NCI-H526 (cell line): ENCODE results near the gene KLHL29.
A peak's percentile ranks its signal among the peaks of the same experiment; 100 is the strongest.

Source experiments
- DNase-seq, 2 experiments: peaks; one replicate each; lab custom pipeline; 2025; lab: John Stamatoyannopoulos, UW

The KLHL29 gene

GRCh38 chr2:23495661-23496114, 110.7 kb downstream of the KLHL29 start:
- DNase-seq, result no peak

DNA sequence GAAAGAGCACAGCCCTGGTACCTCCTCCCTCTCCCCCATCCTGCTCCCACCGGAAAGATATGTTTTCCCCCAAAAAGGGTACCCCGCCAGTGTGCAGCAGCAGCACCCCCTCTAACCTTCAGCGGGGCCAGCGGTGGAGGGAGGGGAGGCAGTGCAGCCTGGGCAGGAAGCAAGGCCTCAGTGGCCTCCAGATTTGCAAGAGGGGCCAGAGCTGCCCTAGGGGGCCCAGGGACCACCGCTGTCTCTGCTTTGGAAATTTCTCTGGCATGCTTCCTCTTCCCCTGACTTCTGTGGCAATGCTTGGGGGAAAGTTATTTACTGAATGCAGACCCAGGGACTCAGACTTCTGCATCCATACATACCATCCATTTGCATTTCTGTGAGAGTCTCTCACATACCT, 111.5 kb downstream of the KLHL29 start:
- DNase-seq, result no peak

DNA sequence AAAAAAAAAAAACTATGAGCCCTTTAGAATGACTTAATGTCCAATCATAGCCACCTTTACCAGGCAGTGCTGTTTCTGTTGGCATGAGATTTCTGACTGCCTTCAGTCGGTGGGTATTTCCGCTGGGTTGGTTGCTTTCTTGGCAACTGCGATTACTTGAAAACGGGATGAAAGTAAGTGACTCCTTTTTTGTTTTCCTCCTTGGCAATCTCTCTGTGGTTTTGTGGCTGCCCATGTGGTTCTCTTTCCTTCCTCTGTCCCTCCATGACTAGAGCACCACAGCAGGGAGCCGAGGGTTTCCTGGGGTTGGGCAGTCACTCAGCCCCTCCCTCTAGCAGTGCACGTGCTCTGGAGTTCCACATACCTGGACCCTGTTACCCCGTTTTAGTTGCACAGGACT, 112.1 kb downstream of the KLHL29 start:
- DNase-seq, result no peak

DNA sequence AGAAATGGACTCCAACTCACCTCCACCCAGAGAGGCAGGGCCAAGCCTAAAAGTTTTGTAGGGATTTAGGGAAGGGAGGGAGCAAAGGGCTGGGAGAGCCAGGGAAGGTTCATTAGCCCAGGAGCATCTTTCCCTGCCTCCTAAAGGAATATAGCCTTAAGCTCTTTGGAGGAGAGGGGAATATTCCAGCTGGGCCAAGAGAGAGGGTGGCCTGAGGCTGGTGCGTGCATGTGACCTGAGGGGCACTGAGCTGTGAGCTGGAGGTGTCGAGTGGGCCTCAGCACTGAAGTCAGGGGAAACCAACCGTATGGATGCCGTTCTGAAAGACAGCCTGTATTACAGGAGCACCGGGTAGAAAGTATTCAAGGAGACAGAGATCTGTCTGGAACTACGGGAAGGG, 112.6 kb downstream of the KLHL29 start:
- DNase-seq, result no peak

DNA sequence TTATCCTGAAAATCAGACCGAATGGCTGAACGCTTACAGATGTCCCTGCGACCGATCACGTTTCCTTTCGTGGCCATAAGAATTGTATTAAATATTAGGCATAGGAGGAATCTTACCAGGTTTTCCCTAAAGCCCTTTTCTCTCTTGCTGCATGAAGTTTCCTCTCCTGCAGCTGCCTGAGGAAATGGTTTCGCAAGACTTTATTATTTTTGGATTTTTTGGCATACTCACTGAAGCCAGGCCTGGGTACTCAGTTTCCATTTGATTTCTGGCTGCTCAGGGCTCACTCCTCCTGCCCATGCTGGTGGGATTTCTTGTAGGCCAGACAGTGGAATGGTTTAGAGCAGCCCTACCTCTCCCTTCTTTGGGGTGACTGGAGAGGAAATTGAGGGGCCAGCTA, 114.0 kb downstream of the KLHL29 start:
- no peak for DNase-seq

GRCh38 chr2:23499439-23499838, 114.5 kb downstream of the KLHL29 start:
- DNase-seq, result no peak

DNA sequence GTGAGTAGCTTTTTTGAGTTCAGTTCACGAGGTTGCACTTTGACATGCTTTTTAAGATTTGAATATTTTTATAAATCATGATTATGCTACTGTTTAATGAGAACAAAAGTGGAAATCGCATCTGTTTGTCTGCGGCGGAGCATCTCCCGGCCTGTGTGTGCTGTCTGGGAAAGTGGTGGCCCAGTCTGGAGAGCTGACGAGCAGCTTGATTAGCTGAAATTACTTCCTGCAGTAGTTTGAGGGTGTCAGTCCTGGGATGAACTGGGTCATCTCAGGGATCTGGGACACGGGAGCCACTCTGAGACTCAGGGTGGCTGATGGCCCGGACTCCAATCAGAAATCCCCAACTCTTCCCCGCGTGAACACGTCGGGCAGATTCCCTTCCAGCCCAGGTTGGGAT, 115.9 kb downstream of the KLHL29 start:
- no peak for DNase-seq

- peak; percentile 76 to 89 for DNase-seq
Observed at GRCh38 chr2:23502096-23502495, 117.1 kb downstream of the KLHL29 start.

DNA sequence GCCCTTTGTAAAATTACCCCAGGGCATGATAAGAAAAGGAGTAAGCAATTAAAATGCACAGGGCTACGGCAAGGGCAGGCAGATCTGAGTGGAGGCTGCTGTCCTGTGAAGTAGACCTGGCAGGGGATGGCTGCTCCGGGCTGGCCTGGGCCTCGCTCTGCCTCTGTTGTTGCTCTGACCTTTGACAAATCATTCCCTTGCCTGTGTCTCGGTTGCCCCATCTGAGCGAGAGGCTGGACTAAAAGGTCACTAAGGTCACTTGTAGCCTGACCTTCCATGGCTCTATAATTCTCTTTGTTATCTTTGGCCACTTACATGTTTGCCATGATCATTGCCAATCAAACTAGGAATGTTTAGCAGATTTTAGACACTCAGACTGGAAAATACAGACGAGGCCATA, 118.1 kb downstream of the KLHL29 start:
- DNase-seq, result peak; percentile 13 to 47

- DNase-seq, result peak; percentile 62 to 79
Observed at GRCh38 chr2:23503682-23504081, 118.7 kb downstream of the KLHL29 start.

DNA sequence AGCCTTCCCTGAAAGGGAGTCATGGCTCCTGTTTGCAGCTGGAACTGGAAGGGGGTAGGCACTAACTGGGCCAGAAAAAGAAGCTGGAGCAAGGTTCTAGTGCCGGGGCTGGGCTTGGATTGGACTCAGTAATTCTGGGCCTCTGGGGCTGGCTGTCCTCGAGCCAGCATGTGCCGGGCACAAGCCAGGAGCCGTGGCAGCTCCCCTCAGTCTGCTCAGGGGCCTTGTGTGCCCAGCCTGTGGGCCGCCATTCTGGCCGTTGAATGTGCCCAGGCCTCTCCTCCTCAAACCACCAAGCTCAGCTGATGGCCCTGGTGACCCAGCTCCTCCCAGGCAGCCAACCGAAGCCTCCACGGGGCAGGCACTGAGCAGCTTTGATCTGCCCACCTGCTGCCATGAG, 119.6 kb downstream of the KLHL29 start:
- no peak for DNase-seq

DNA sequence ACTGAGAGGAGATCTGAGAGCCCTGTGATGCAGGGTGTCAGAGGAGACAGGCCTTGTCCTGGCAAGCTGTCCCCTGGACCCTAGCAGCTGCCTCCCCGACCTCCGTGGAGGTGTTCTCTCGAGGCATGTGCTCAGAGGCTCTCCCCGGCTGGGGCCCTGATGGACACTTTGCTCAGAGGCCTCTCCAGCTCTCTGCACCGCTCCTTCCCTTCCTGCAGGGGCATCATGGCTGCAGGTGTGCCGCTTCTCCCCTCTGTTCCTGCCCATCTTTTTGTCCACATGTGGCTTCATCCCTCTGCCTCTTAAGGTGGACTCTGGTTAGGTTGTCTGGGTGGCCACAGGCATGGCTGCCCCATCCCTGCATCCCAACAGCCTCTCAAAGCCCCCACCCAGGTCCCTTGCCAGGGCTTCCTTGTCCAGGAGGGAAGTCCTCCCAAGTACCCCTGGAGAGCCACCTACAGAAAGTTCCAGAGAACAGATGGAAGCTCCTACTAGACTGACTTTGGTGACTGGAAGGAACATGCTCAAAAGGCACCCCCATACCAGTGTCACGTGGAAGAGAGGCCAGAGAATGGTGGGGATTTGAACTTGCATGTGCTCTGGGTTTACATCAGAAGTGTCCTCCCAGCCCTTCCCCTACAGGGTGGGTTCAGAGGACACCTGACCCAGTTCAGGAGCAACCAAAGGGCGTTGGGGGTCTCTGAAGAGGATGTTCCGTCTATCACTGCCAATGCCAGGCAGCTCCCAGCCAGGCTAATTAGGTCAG, 120.4 kb downstream of the KLHL29 start:
- DNase-seq, result peak in 1 of 2 experiments; percentile 23

DNA sequence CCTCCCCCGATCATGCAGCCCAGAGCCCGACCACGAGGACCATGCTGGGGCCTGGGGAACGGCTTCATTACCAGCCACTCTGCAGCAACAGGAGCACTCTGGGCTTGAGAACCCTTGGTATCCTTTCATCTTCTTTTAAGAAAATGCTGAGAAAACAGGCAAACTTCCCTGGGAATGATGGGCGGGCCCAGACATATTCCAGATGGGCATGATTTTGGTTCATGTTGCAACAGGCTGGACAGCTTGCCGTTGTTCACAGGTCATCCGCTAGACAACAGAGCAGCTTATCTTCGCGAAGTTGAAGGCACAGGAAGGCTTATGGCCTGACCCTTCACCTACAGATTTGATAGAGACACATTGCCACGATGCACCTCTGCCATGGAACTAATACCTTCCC, 121.0 kb downstream of the KLHL29 start:
- no peak for DNase-seq

- no peak for DNase-seq
Observed at GRCh38 chr2:23506531-23507266, 121.7 kb downstream of the KLHL29 start.

DNA sequence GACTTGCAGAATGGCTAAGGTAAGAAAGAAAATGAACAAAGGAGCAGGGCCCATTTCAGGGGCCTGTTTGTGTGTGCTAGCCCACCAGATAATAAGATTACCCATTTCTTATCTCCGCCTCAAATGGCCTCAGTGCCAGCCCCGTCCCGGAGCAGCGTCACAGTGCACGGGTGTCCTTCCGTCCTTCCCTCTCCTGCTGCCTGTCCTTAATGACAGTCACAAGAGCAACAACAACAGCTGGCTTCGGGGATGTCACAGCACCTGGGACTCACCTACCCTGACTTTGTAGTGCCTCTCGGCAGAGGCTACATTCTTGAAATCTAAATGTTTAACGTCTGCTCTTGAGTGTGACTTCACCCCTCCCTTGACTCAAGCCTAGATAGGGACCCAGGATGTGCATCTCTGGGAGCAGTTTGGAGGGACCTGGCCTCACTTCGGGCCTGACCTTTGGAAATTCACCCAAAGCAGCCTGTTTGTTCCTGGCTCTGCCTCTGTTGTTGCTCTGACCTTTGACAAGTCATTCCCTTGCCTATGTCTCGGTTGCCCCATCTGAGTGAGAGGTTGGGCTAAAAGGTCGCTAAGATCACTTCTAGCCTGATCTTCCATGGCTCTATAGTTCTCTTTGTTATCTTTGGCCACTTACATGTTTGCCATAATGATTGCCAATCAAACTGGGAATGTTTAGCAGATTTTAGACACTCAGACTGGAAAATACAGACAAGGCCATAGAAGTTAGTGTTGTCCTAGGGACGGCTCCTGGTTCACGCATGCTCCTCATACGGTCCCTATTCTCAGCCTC, 122.5 kb downstream of the KLHL29 start:
- no peak for DNase-seq

- no peak for DNase-seq
Observed at GRCh38 chr2:23508066-23508390, 123.0 kb downstream of the KLHL29 start.

DNA sequence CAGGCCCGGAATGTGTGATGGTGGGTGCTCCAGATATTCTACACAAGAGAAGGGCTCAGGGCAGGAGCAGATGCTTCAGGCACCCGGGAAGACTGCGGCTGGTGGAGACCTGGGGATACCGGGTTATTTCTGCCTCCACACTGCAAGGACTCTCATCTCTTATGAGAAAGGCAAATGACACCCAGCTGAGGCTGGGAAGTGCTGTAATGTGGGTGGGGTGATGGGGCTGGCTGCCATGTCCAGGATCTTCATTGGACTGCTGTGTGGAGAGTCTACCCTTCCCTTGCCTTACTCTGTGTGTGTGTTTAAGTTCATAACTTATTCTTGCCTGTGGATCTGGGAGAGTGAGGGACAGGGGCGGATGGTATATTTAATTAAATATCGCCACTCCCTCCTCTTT, 124.1 kb downstream of the KLHL29 start:
- no peak for DNase-seq

DNA sequence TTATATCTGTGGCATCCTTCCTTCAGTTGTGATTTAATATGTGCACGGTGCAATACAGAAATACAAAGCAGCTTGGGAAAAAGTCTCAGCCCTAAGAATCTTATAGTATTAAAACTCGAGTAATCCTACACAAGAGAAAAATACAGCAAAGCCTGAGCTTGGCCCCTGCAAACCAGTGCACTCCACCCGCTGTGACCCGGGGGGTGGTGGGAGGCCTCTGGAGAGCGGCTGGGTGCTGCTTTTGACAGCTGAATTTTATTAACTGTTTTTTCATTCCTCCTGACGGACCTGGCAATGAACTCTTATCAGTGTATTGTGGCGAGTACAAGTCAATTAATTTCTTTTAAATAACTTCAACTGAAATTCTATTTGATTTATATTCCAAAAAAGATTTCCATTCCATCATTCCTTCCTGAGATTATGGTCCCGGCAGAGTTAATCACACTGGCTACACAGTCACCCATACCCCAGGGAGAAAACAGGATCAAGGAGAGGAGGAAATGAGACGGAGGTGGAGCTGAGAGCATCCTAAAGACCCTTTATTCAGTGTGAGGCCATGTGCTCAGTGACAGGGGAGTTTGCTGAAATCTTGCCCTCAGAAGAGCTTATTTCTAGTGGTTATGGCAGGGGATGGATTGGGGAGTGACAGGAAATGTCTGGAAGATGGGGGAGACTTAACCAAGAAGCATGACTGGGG, 124.8 kb downstream of the KLHL29 start:
- no peak for DNase-seq

GRCh38 chr2:23510471-23510870, 125.5 kb downstream of the KLHL29 start:
- DNase-seq, result no peak

DNA sequence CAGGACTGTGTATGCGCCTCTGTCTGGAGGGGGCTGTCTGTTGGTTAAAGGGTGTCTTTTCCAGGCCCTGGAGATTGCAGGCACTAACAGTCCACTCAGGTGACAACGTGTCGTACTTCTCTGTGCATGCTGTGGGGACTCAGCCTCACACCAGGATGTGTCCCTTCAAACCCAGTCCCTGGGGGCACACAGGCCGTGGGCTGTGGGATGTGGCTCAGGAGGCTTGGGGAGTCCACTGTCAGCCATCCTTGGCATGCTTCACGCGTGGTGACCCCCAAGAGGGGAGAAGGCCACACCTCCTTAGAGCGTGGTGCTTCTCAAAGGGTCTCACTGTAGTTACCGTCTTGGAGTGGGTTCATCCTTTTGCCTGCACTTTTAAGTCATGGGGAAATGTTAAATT, 127.8 kb downstream of the KLHL29 start:
- DNase-seq, result no peak

DNA sequence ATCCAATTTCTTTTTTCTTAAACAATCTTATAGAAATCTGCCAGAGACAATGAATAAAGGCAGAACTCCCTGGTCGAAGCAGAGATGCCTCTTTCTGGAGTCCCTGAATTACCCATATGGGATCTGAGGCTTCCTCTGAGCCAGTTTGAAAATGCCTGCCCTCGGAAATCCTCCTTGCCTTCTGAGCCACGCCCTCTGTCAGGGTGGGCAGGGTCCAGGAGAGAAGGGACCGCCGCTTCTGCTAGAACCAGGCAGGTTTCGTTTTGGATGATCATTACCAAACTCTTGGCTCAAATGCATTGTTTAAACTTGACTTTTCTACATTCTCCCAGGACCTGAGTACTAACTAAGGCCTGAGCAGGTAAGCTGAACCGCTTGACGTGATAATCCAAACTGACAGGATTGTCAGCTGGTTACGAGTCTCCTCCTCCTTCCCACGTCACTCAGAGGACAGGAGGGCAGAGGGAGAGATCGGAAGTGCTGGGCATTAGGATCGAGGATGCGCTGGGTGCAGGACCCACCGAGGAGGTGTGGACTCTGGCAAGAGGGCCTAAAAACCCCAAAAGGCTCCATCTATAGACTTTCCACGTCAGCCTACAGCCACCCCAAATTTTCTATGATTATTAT, 128.4 kb downstream of the KLHL29 start:
- no peak for DNase-seq
